ENCODE results near the gene RFFL.

GRCh38 chr17:34997355-34997862 lies 66.1 kb downstream of the RFFL start:
- TF ChIP-seq EZH2 (IDR thresholded peaks at IDR 0.05; ENCODE audit: insufficient read depth, poor library complexity, severe bottlenecking) (no peak), EZH2phosphoT487 (IDR thresholded peaks at IDR 0.05; ENCODE audit: insufficient read depth, low read depth) (no peak)
